ENCODE measurements around the gene CD4.
"Not testable (repeated sequence)": the region's sequence is repeated elsewhere in the genome, so short reads cannot be mapped to it uniquely, and the experiment has no call there.

CD4 gene

DNA sequence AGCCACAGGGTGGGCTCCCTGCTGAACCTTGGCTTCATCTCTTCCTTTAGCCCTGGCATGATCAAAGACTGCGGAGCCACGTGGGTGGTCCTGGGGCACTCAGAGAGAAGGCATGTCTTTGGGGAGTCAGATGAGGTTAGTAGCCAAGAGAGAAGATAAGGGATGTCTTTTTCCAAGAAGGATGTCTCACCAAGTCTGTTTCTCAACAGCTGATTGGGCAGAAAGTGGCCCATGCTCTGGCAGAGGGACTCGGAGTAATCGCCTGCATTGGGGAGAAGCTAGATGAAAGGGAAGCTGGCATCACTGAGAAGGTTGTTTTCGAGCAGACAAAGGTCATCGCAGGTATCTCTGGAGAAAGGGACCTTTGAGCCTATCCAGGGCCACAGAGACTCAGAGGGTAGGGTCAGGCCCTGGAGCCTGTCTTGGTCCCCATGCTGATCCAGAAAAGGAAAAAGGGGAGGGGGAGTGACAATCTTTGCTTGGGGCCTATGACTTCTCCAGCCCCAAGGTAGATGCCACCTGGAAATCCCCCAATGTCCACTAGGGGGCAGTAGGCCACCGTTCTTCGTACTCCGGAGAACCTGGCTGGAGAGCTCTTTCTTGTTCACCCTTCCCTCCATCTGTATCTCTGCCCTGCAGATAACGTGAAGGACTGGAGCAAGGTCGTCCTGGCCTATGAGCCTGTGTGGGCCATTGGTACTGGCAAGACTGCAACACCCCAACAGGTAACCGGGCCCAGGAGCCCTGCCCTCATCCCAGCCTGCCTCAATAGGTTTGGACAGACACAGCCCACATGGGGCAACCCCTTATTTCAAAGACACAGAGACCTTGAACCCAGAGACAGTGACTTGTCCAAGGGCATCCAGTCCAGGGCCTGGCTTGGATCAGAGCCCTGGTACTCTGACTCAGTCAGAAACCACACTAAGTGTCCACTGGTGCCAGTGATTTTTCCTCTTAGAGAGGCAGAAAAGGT is 80.0 kb downstream of the CD4 start:
- peak; percentile 90 for DNase-seq

DNA sequence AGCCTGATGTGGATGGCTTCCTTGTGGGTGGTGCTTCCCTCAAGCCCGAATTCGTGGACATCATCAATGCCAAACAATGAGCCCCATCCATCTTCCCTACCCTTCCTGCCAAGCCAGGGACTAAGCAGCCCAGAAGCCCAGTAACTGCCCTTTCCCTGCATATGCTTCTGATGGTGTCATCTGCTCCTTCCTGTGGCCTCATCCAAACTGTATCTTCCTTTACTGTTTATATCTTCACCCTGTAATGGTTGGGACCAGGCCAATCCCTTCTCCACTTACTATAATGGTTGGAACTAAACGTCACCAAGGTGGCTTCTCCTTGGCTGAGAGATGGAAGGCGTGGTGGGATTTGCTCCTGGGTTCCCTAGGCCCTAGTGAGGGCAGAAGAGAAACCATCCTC is 81.0 kb downstream of the CD4 start:
- DNase-seq: not testable (repeated sequence)
